Endothelial cell (in vitro differentiated cells): Measurements from ENCODE around the gene PXDN. TPM values are rescaled to one million over a fixed set of nuclear protein-coding genes. Genes with fewer than 3 reads are reported as not detected.

ENCODE experiments used
- DNase-seq: peaks from one replicate; pipeline ENCODE4 v3.0.0; 2021; ENCODE audit warnings: low spot score
- H3K27ac Mint-ChIP-seq: one replicate; pipeline ENCODE4 v1.8.0; 2021; ENCODE audit warnings: mixed read lengths, inconsistent platforms; ENCODE audit not compliant: unreplicated experiment
- H3K27me3 Mint-ChIP-seq: one replicate; pipeline ENCODE4 v1.8.0; 2021; ENCODE audit warnings: mild to moderate bottlenecking, moderate library complexity, mixed read lengths, inconsistent platforms; ENCODE audit not compliant: unreplicated experiment
- H3K36me3 Mint-ChIP-seq: one replicate; pipeline ENCODE4 v1.8.0; 2021; ENCODE audit warnings: mild to moderate bottlenecking, low read depth, mixed read lengths, inconsistent platforms; ENCODE audit not compliant: unreplicated experiment
- H3K4me1 Mint-ChIP-seq: one replicate; pipeline ENCODE4 v1.8.0; 2021; ENCODE audit warnings: mild to moderate bottlenecking, mixed read lengths, inconsistent platforms; ENCODE audit not compliant: unreplicated experiment
- H3K4me3 Mint-ChIP-seq: one replicate; pipeline ENCODE4 v1.8.0; 2021; ENCODE audit warnings: mild to moderate bottlenecking, mixed read lengths, inconsistent platforms; ENCODE audit not compliant: unreplicated experiment
- H3K9me3 Mint-ChIP-seq: one replicate; pipeline ENCODE4 v1.8.0; 2021; ENCODE audit warnings: mixed read lengths, inconsistent platforms; ENCODE audit not compliant: unreplicated experiment
- total RNA-seq: library from RNA; stranded (reverse); fragmentation: NEBNext Ultra II Directional; extraction: Animal tissue kit (Norgen Biotek cat#: 25700); gene quantifications from one replicate; pipeline ENCODE4 v1.2.1, GENCODE V29; 2021; ENCODE audit not compliant: unreplicated experiment
- TF ChIP-seq, protein P1 (sequence below): fragments of 200-600 bp; sonication (generic); IDR thresholded peaks from one replicate; pipeline ENCODE4 v1.5.0; 2021; ENCODE audit warnings: antibody characterized with exemption; ENCODE audit not compliant: unreplicated experiment

The PXDN gene
- total RNA-seq, 1 donor from 2014 or later, result 521 TPM

DNA sequence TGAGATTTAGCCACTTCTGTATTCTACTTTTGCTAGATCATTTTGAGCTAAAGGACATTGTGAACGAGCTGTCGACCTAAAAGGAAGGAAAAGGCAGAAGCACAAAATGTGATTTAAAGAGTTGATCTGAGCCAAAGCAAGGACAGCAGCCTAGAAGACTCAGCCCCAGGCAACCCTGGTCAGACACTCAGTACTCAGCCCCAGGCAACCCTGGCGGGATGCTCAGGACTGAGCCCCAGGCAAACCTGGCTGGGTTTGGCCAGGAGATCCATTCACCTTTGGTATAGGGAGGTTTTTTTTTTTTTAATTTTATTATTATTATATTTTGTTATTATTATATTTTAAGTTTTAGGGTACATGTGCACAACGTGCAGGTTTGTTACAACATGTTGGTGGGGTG is 34.3 kb upstream of the PXDN start:
- TF ChIP-seq, protein P1, sequence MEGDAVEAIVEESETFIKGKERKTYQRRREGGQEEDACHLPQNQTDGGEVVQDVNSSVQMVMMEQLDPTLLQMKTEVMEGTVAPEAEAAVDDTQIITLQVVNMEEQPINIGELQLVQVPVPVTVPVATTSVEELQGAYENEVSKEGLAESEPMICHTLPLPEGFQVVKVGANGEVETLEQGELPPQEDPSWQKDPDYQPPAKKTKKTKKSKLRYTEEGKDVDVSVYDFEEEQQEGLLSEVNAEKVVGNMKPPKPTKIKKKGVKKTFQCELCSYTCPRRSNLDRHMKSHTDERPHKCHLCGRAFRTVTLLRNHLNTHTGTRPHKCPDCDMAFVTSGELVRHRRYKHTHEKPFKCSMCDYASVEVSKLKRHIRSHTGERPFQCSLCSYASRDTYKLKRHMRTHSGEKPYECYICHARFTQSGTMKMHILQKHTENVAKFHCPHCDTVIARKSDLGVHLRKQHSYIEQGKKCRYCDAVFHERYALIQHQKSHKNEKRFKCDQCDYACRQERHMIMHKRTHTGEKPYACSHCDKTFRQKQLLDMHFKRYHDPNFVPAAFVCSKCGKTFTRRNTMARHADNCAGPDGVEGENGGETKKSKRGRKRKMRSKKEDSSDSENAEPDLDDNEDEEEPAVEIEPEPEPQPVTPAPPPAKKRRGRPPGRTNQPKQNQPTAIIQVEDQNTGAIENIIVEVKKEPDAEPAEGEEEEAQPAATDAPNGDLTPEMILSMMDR, result no peak
- Mint-ChIP-seq H3K4me1 (peaks cover 4% of the 10 kb centered on the region), H3K27me3 (peaks cover 3% of the 10 kb centered on the region), H3K27ac (no peak overlapping the region), H3K36me3 (no peaks in the 10 kb centered on the region), H3K9me3 (no peaks in the 10 kb centered on the region), H3K4me3 (no peak overlapping the region)
- DNase-seq, result no peak

DNA sequence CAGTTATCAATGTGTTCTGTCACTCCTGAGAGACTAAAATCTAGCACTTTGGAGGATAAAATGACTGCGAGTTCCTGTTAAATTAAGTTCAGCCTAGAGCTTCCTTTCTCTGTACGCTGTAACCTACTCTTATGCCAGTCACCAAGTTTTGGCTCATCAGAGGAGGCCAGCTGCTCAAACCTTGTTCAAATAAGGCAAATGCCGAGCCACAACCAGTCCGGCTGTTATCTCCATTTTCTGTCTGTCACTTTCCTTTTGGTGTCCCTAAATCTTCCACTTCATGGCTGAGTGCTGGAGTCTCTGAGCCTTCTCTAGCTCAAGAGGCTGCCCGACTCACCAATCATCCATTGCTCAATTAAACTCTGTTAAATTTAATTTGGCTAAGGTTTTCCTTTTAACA is 33.5 kb upstream of the PXDN start:
- TF ChIP-seq, protein P1, result no peak
- H3K27ac Mint-ChIP-seq, result no peak overlapping the region
- DNase-seq, result no peak
- no peaks in the 10 kb centered on the region for H3K9me3 Mint-ChIP-seq
- H3K4me3 Mint-ChIP-seq, result no peak overlapping the region
- no peaks in the 10 kb centered on the region for H3K36me3 Mint-ChIP-seq
- peaks cover 4% of the 10 kb centered on the region for H3K4me1 Mint-ChIP-seq
- peaks cover 3% of the 10 kb centered on the region for H3K27me3 Mint-ChIP-seq

DNA sequence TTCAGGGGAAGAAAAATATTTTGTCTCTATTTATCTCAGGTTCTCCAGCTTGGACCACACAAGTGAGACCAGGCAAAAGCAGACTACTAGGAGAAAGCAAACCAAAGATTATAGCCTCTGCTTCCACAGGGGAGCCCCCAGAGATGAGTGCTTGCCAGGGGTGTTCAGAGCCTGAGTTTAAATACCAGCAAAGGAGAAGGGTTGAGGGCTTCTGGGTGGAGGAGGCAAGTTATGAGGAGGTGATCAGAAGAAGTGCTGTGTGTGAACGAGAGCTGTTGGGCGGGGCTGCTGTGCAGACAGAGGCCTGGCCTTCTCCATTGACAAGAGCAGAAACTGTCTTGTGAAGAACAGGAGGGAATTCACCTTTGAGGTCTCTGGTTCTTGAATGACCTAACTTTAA is 32.8 kb upstream of the PXDN start:
- DNase-seq, result no peak
- Mint-ChIP-seq H3K4me1 (peaks cover 4% of the 10 kb centered on the region), H3K27ac (no peak overlapping the region), H3K9me3 (no peaks in the 10 kb centered on the region), H3K27me3 (peaks cover 3% of the 10 kb centered on the region), H3K36me3 (no peaks in the 10 kb centered on the region), H3K4me3 (no peak overlapping the region)
- TF ChIP-seq, protein P1, result no peak

DNA sequence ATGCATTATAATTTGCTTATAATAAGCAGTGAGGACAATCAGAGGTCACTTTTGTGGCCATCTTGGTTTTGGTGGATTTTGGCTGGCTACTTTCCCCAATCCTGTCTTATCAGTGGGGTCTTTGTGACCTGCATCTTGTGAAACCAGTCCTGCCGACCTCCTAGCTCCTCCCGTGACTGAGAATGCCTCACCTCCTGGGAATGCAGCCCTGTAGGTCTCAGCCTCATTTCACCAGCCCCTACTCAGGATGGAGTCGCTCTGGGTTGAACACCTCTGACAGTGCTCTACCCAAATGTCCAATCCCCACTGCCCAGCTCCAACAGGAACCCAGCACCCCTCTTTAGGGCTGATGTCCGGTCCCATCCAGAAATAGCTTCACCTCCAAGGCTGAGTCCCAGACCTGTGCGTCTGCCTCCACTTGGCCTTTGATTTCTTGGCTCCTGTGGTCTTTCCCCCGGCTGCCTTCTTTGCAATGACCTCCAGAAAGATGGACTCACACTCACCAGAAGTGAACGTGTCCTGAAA is 31.3 kb upstream of the PXDN start:
- Mint-ChIP-seq H3K27me3 (peaks cover 3% of the 10 kb centered on the region), H3K9me3 (no peaks in the 10 kb centered on the region), H3K27ac (no peak overlapping the region), H3K4me3 (no peak overlapping the region), H3K36me3 (no peaks in the 10 kb centered on the region), H3K4me1 (peaks cover 4% of the 10 kb centered on the region)
- TF ChIP-seq, protein P1, result no peak
- DNase-seq, result no peak

DNA sequence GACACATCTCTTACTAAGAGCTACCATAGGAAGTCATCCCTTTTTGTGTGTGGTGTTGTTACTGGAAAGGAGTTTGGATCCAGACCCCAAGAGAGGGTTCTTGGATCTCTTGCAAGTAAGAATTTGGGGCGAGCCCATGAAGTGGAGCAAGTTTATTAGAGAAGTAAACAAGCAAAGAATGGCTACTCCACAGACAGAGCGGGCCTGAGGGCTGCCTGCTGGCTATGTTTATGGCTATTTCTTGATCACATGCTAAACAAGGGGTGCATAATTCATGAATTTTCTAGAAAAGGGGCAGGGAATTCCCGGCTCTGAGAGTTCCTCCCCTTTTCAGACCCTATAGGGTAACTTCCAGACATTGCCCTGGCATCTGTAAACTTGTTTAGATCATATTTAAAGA is 30.6 kb upstream of the PXDN start:
- Mint-ChIP-seq H3K27me3 (peaks cover 3% of the 10 kb centered on the region), H3K9me3 (no peaks in the 10 kb centered on the region), H3K4me1 (peaks cover 4% of the 10 kb centered on the region), H3K27ac (no peak overlapping the region), H3K36me3 (no peaks in the 10 kb centered on the region), H3K4me3 (no peak overlapping the region)
- no peak for DNase-seq
- TF ChIP-seq, protein P1, result no peak
